NCI-H2227 treated with DMSO at 0.1 percent for 48 hours (cell line): ENCODE data around the gene SYCE3.
"Not testable (repeated sequence)": the region's sequence is repeated elsewhere in the genome, so short reads cannot be mapped to it uniquely, and the experiment has no call there.

Experiments
- DNase-seq: peaks from one replicate; lab custom pipeline; 2025; lab: John Stamatoyannopoulos, UW

Gene SYCE3

DNA sequence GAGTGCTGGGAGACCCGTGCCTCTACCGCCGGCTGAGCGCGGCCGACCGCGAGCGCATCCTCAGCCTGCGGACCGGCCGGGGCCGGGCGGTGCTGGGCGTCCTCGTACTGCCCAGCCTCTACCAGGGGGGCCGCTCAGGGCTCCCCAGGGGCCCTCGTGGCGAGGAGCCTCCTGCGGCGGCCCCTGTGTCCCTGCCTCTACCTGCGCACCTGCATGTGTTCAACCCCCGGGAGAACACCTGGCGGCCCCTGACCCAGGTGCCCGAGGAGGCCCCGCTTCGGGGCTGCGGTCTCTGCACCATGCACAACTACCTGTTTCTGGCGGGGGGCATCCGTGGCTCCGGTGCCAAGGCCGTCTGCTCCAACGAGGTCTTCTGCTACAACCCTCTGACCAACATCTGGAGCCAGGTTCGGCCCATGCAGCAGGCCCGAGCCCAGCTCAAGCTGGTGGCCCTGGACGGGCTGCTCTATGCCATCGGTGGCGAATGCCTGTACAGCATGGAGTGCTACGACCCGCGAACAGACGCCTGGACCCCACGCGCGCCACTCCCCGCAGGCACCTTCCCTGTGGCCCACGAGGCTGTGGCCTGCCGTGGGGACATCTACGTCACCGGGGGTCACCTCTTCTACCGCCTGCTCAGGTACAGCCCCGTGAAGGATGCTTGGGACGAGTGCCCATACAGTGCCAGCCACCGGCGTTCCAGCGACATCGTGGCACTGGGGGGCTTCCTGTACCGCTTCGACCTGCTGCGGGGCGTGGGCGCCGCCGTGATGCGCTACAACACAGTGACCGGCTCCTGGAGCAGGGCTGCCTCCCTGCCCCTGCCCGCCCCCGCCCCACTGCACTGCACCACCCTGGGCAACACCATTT is 13.6 kb downstream of the SYCE3 start:
- no peak for DNase-seq

DNA sequence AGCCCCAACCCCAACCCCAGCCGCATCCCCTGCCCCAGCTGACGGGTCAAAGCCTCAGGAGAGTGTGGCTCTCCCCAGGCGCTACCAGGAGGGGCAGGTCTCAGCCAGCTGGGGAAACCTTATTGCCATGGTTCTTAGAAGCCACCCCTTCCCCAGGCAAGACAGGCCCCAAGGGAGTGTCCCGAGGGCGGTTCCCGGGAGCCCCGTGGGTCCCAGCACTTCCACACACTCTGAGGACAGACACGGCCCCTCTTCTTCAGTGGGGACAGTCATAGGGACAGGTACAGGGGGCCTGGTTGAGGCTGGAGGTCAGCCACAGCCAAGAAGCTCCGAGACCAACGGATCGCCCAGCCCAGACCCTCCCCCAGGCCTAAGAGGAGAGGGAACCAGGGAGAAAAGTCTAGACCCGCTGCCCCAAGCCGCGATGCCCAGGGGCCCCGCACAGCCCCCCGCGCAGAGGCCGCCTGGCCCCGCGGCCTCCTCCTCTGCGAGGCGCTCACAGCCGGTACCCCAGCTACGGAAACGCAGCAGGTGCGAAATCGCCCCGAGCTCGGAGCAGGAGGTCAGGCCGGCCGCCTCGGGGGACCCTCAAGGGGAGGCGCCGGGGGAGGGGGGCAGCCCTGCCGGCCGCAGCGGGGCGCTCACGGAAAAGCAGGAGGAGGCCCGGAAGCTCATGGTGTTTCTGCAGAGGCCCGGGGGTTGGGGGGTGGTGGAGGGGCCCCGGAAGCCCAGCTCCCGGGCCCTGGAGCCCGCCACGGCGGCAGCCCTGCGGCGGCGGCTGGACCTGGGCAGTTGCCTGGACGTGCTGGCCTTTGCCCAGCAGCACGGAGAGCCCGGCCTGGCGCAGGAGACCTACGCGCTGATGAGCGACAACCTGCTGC is 14.4 kb downstream of the SYCE3 start:
- DNase-seq: no peak

DNA sequence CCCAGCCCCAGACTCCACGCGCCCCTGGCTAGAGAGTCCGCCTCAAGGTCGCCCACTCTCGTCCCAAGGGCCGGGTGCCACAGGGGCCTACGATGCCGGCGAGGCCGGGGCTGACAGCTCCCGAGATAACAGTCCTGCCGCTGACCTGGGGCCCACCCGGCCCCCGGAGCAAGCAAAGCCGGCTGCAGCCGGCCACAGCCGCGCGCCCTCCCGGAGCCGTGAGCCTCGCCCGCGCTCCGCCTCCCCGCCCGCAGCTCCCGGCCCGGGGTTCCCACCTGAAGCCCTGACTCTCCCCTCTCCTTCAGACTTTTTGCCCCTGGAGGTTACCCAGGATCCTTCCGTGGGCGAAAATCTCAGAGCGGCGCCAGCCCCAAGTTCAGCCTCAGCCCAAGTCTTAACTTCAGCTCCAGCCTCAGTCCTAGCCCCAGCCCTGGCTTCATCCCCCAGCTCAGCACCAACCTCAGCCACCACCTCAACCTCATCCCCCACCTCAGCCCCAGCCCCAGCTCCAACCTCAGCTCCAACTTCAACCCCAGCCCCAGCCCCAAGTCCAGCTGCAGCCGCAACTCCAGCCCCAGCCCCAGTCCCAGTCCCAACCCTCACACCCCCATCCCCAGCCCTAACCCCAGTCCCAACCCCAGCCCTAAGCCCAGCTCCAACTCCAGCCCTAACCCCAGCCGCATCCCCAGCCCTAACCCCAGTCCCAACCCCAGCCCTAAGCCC is 15.3 kb downstream of the SYCE3 start:
- no peak for DNase-seq

DNA sequence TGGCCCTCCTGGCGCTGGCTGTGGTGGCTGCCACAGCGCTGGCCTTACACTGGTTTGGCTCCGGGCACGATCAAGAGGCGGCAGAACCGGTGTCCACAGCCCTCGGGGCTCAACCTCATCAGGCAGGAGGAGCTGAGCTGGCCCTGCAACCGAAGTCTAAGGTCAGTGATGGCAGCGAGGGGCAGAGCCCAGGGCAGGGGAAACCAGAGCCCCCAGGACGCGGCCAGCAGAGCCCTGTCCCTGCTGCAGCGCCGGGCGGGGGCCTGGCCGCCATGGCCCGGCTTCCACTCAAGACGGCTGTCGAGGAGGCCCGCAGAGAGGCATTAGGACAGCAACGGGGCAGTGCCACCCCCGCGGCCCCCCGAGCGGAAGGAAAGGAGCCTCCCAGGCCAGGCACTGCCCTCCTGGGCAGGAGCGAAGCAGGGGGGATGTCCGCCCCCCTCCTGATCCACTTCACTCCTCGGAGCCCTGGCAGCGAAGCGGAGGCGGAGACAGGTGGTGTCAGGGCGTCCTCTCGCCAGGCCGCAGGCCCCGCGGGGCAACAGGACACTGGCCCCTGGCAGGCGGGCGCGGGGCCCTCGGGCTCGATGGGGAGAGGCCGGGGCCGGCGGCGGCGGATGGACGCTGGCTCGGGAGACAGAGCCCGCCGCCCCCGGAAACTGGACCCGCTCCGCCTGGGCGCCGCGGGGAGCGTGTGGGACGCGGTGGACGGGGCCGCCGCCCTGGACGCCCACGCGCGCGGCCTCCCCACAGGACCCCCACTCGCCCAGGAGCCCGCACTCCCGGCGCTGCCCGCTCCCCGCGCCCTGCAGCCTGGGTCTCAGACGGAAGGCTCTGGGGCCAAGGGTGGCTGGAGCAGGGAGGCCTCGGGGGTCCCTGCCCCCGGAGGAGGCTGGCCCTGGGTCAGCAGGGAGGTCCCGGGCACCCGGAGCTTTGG is 16.1 kb downstream of the SYCE3 start:
- no peak for DNase-seq

DNA sequence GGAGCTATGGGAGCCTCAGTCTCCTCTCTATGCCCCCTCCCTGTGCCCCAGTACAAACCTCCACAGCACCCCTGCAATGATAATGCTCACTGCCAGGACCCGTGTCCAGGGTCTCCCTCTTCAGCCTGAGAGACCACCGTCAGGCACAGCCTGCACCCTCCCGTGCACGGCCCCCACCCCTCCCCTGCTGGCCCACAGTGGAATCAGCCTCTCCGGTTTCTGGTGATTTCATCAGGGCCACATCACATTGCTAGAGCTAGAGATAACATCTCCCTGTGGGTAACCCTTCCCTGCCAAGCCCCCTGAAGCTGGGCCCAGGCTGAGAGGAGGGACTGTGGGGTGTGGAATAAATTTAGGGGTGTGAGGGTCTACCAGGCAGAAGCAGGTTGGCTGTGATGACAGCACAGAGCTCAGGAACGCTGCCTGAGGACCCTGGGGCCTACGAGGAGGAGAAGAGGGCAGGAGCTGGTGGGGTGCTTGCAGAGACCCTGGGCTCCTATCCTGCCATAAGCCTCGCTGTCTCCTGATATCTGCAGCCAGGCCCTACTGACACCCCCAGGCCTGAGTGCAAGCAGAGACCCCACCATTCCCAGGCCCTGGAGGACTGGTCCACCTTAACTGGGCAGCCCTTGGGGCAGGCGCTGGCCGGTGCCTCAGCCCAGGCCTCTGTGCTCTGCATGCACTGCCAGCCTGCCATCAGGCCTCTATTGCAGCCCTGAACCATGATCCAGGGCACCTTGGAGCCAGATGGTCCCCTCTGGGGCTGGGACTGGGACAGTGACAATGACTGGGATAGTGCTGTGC is 17.0 kb downstream of the SYCE3 start, which contains the start of gene KLHDC7B:
KLHDC7B (plus strand) TSS at position 378 of the 804 bp plus-strand sequence; CDS start at position 723, 345 bp downstream.
- DNase-seq: no peak

DNA sequence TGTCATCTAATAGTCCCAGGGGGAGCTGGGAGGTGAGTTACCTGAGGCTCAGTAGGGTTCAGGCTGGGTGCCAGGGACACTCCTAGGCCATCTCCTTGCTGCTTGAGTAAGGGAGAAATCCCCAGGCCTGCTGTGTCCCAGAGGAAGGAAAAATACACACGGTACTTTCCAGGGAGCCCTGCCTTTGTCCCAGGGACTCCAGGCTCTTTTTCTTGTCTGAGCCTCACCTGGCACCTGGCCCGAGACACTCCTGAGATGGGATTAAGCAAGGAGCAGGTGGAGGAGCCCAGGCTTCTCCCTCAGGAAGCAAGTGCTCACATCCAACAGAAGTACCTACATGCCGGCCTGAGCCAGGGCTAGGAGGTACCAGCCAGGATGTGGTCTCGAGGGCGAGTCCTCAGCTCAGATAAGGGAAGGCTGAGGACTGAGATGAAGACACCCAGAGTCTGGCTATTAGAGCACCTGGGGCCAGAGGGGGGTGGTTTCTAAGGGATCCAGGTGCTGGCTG is 17.9 kb downstream of the SYCE3 start:
- DNase-seq: no peak

DNA sequence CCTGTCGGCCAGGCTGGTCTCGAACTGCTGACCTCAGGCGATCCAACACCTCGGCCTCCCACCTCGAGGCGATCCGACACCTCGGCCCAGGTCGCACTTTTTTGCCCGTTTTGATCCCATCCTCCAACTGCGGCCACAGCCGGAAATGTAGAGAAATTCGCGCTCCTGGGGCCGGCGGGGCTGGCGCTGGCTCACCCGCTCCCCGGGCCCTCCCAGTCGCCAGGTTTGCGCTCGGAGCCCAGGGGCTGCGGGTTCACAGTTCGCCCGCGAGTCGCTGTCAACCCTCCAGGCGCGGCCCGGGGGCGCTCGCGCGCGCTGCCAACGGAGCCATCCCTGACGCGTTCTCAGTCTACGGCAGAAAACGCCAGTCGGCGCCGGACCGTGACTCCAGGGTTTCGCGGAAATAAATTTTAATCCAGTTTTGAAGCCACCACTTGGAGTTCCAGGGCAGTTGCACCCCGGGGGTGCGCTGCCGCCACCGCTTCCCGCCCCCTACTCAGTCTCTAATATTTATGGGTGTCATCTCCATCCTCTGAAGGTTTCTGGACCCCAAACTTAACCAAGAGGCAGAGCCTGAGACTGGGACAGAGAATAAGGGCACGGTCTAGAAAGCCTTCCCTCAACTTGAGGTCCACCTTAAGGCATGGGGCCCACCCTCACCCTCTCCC is 18.5 kb downstream of the SYCE3 start:
- peak; percentile 38 for DNase-seq

DNA sequence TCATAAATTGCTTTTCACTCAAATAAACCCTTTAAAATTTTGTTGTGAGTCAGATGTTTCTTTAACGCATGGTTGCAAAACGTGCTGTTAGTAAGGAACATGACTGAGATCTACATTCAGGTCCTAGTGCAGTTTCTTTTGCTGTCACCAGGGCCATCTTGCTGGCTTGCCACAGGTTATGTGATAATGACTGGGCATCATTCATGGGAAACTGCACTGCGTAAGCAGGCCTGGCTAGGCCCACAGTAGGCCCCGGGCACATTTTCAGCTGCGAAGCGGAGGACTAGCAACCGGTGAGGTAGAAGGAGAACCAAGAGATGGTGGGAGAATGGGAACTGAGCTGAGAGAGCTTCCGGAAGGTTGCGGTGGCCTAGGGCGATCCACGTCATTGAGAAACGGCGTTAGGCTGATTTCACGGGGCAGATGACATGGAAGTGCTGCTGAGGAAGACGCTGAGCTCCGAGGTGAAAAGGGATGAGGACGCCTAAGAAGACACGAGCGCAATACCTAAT is 20.2 kb downstream of the SYCE3 start:
- DNase-seq: no peak

DNA sequence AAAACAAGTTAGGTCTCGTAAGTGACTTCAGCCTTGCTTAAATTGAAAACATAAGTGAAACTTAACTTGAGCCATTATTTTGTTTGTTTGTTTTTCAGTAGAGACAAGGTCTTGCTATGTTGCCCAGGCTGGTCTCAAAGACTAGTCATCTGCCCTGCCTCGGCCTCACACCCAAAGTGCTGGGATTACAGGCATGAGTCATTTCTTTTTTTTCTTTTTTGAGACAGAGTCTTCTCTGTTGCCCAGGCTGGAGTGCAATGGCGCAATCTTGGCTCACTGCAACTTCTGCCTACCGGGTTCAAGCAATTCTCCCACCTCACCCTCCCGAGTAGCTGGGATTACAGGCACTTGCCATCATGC is 21.1 kb downstream of the SYCE3 start:
- not testable (repeated sequence) for DNase-seq

DNA sequence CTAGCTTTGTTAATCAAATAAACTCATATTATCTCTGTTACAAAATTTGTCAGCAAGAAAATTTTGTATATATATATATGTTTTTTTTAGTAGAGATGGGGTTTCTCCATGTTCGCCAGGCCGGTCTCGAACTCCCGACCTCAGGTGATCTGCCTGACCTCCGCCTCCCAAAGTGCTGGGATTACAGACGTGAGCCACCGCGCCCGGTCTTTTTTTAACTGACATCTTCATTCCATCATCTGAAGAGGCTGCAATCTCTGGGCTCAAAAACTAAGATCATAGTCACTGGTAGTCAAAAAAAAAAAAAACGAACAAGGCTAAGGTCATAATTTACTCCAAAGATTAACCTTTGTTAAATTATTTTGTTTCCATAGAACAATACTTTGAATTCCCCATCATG is 22.3 kb downstream of the SYCE3 start:
- no peak for DNase-seq

DNA sequence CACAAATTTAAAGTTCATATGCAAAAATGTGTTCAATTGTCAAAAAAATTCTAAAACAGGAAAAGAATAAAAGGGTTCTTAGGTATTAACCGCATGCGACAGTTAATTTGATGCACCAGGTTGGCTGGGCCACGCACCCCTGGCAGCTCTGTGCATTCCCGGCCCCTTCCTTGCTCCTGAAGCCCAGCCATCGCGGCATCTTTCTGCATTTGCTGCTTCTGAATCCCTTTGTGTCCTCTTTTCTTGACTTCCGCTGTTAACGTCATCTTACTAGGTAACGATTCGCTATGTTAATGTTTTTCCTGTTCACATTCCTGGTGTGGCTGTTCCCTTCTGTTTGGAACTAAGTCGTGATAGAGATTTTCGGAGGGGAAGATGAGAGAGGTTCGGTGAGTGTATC is 25.0 kb downstream of the SYCE3 start:
- no peak for DNase-seq

DNA sequence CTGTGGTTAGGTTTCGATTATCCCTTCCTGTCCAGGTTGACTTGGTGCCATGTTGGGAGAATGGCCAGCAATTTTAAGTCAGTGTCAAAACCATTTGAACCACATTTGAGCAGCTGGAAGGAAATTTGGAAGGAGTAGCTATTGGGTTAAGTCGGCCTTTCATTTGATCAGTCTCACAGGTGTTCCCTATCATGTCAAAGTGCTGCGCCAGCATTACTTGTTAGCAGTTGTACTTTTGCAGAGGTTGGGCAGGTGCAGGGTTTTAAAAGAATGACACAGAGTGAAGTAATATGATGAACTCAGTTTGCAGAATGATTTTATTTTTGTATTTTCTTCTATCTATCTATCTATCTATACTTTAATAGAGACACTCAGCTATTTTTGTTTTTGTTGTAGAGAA is 26.5 kb downstream of the SYCE3 start:
- DNase-seq: no peak

DNA sequence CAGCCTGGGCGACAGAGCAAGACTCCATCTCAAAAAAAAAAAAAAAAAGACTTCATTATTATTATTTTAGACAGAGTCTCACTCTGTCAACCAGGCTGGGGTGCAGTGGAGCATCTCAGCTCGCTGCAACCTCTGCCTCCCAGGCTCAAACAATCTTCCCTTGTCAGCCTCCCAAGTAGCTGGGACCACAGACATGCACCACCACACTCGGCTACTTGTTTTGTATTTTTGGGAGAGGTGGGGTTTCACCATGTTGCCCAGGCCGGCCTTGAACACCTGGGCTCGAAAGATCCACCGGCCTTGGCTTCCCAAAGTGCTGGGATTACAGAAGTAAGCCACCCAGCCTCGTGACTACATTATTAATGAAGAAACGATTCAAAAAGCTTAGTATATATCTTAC is 27.6 kb downstream of the SYCE3 start:
- DNase-seq: no peak

DNA sequence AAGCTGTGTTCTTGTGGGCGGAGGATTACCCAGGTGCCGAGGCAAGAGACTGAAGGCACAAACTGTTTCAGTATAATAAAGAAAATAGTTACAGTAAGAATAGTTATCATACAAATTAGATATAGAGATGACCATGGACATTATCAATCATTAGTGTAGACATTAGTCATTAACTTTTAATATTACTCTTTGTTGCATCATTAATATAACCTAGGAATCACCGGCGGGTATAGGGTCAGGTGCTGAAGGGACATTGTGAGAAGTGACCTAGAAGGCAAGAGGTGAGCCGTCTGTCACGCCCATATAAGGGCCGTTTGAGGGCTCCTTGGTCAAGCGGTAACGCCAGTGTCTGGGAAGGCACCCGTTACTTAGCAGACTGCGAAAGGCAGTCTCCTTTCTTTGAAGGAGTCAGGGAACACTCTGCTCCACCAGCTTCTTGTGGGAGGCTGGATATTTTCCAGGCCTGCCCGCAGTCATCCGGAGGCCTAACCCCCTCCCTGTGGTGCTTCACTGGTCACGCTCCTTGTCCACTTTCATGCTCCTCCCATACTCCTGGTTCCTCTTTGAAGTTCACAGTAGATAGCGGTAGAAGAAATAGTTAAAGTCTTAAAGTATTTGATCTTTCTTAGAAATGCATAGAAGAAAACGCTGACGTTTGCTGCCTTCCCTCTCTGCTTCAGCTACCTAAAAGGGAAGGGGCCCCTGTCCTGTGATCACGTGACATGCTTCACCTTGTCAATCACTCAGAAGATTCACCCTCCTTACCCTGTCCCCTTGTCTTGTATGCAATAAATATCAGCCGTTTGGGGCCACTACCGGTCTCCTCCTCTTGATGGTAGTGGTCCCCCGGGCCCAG is 28.6 kb downstream of the SYCE3 start:
- DNase-seq: not testable (repeated sequence)

DNA sequence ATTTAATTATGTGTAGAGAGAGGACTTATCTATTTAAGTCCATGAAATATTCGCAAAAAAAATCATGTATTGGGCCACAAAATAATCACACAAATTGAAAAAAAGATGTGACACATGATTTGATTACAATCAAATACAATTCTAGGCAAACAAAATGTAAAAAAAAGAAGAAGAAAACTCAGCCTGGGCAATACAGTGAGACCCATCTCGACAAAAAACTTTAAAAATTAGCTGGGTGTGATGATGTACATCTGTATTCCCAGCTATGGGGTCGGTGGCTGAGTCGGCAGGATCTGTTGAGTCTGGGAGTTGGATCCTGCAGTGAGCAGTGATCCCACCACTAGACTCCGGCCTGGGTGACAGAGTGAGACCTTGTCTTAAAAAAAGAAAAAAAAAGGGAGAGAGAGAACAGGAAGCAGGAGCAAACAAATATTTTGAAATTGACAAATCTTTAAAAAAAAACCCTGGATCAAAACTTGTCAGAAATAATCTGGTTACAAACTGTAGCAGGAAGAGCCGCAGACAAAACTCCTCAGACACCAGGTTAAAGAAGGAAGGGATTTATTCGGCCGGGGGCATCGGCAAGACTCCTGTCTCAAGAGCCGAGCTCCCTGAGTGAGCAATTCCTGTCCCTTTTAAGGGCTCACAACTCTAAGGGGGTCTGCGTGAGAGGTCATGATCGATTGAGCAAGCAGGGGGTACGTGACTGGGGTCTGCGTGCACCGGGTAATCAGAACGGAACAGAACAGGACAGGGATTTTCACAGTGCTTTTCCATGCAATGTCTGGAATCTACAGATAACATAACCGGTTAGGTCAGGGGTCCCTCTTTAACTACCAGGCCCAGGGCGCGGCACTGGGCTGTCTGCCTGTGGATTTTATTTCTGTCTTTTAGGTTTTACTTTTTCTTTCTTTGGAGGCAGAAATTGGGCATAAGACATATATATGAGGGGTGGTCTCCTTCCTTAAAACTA is 29.6 kb downstream of the SYCE3 start:
- no peak for DNase-seq

DNA sequence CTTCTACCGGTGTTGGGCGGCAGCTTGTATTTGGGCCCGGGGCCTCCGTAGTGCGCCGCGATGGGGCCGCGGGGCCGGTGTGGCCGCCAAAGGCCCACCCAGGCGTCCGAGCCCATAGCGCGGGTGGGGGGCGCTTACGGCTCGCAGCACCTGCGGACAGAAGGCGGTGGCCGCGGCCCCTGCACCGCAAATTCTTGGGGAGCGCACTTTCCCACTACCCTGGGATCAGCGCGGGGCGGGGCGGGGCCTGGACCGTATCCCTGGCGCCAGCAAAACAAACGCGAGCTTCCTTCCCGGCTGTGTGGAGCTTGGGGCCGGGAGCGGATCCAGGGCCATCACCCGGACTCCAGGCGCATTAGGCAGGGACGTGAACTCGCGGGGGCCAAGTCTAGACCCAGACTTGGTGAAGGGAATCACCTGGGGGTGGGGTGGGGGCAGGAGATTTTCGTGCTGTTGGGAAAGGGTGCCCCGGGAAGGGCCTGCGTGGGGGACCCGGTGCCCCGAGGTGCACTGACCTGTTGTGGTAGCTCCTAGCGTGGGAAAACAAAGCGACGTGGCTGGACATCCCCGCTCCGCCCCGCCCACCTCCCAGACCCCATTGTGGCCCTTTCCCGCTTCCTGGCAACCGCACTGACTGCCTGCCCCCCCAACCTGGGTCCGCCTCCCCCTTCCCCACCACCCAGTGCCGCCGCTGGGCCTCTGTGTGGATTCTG is 30.6 kb downstream of the SYCE3 start:
- peak; percentile 24 for DNase-seq
